HCT116 (cell line): Measurements from ENCODE around the gene GJA8. TPM values are rescaled to one million over a fixed set of nuclear protein-coding genes. Genes with fewer than 3 reads are reported as not detected.

Experiments
- ATAC-seq: fragments of 200-7000 bp; cut with Tn5 transposase; 2 replicates; pipeline ENCODE4 v1.9.1; 2020; ENCODE audit warnings: mild to moderate bottlenecking, moderate library complexity
- BruUV-seq: library from RNA; stranded (reverse); fragments of 400-500 nt; replicated peaks from 2 replicates; lab custom pipeline; 2021; lab: Mats Ljungman, UMichigan
- CTCF ChIA-PET: fragments of 300-600 bp; sonication (Branson Sonifier 250); formaldehyde crosslinking; loops from one replicate; lab custom pipeline; 2021; ENCODE audit warnings: antibody characterized with exemption; lab: Charles Lee
- POLR2A ChIA-PET: fragments of 300-600, 350-600 bp; sonication (Branson Sonifier 250); formaldehyde crosslinking; loops from one replicate; lab custom pipeline; 2021; ENCODE audit warnings: antibody characterized with exemption; lab: Charles Lee
- RAD21 ChIA-PET, 2 experiments: fragments of 300-600 bp; sonication (Branson Sonifier 250); formaldehyde crosslinking; loops; one replicate each; lab custom pipeline; 2023; ENCODE audit warnings: low total read pairs in 2 of 2; ENCODE audit not compliant: uncharacterized antibody in 2 of 2, unreplicated experiment in 2 of 2, low non-redundant PET in 1 of 2; lab: Charles Lee
- DNase-seq: peaks from one replicate; pipeline ENCODE4 v3.0.0-alpha.2; 2010; ENCODE audit warnings: low read depth, low spot score
- H2AFZ ChIP-seq: fragments of 200-600 bp; shearing (Covaris generic), sonication (generic); 2 replicates; pipeline ENCODE4 v1.6.1; 2017; ENCODE audit warnings: low read depth, mixed run types, mixed read lengths, antibody characterized with exemption, low read length; ENCODE audit not compliant: poor library complexity, severe bottlenecking
- H3K27ac ChIP-seq: 2 replicates; pipeline ENCODE4 v1.5.1; 2012; ENCODE audit warnings: low read depth, low read length
- H3K27me3 ChIP-seq: fragments of 200-600 bp; sonication (generic); 2 replicates; pipeline ENCODE4 v1.6.1; 2016; ENCODE audit warnings: mixed run types, low read length, mixed read lengths; ENCODE audit not compliant: insufficient read depth
- H3K36me3 ChIP-seq, 2 experiments: fragments of 200-500 bp in 1 of 2; fragments of 200-600 bp in 1 of 2; sonication (Bioruptor generic) in 1 of 2; sonication (generic) in 1 of 2; 2 replicates each; pipeline versions ENCODE4 v1.5.1 to v1.6.1; 2014 to 2016; ENCODE audit warnings: low read length in 2 of 2, inconsistent platforms in 1 of 2, mixed read lengths in 1 of 2, mixed run types in 1 of 2; ENCODE audit not compliant: insufficient read depth in 2 of 2, control insufficient read depth in 1 of 2
- H3K4me1 ChIP-seq, 2 experiments: fragments of 200-600 bp in 1 of 2; sonication (generic) in 1 of 2; 2 replicates each; pipeline versions ENCODE4 v1.5.1 to v1.6.1; 2012 to 2017; ENCODE audit warnings: low read length in 2 of 2, inconsistent platforms in 1 of 2, mild to moderate bottlenecking in 1 of 2, mixed read lengths in 1 of 2, mixed run types in 1 of 2, moderate library complexity in 1 of 2; ENCODE audit not compliant: insufficient read depth in 2 of 2, control insufficient read depth in 1 of 2
- H3K4me2 ChIP-seq: fragments of 200-600 bp; sonication (generic); 2 replicates; pipeline ENCODE4 v1.6.1; 2017; ENCODE audit warnings: mixed run types, low read length, mixed read lengths
- H3K4me3 ChIP-seq, 2 experiments: fragments of 200-600 bp in 1 of 2; sonication (generic) in 1 of 2; replicated peaks in 1 of 2; 2 replicates each; pipeline ENCODE4 v1.5.1; 2011 to 2016; ENCODE audit warnings: low read length in 2 of 2, control low read depth in 1 of 2, low read depth in 1 of 2, mild to moderate bottlenecking in 1 of 2, mixed read lengths in 1 of 2, mixed run types in 1 of 2
- H3K79me2 ChIP-seq: fragments of 200-600 bp; sonication (generic); 2 replicates; pipeline ENCODE4 v1.6.1; 2017; ENCODE audit warnings: mild to moderate bottlenecking, mixed run types, low read length, moderate library complexity, mixed read lengths; ENCODE audit not compliant: insufficient read depth
- H3K9ac ChIP-seq: fragments of 200-600 bp; sonication (generic); 2 replicates; pipeline ENCODE4 v1.6.1; 2016; ENCODE audit warnings: low read length, mixed read lengths
- H3K9me2 ChIP-seq: fragments of 200-600 bp; sonication (generic), shearing (Covaris generic); 2 replicates; pipeline ENCODE4 v1.6.1; 2017; ENCODE audit warnings: mixed run types, mild to moderate bottlenecking, moderate library complexity; ENCODE audit not compliant: insufficient read depth
- H3K9me3 ChIP-seq, 2 experiments: fragments of 200-500 bp in 1 of 2; fragments of 200-600 bp in 1 of 2; sonication (Bioruptor generic) in 1 of 2; sonication (generic) in 1 of 2; 2 replicates each; pipeline ENCODE4 v1.6.1; 2014 to 2017; ENCODE audit warnings: low read length in 2 of 2, mixed read lengths in 2 of 2, inconsistent platforms in 1 of 2, low read depth in 1 of 2, mild to moderate bottlenecking in 1 of 2, mixed run types in 1 of 2, moderate library complexity in 1 of 2; ENCODE audit not compliant: control insufficient read depth in 1 of 2, insufficient read depth in 1 of 2
- H4K20me1 ChIP-seq: fragments of 200-600 bp; sonication (generic), shearing (Covaris generic); 2 replicates; pipeline ENCODE4 v1.6.1; 2017; ENCODE audit warnings: mixed run types, mild to moderate bottlenecking, moderate library complexity; ENCODE audit not compliant: insufficient read depth
- CBX3 ChIP-seq: IDR thresholded peaks from 2 replicates; pipeline ENCODE4 v1.6.1; 2012; ENCODE audit warnings: low read depth
- CEBPB ChIP-seq: IDR thresholded peaks from 2 replicates; pipeline ENCODE4 v1.6.1; 2012; ENCODE audit warnings: low read depth
- CTCF ChIP-seq, 3 experiments: fragments of 200-600 bp in 1 of 3; sonication (generic) in 1 of 3; IDR thresholded peaks in 2 of 3; conservative IDR thresholded peaks in 1 of 3; 2 replicates each; pipeline ENCODE4 v1.5.1; 2012 to 2017; ENCODE audit warnings: low read depth in 2 of 3, low read length in 2 of 3, antibody characterized with exemption in 1 of 3, borderline replicate concordance in 1 of 3, control low read depth in 1 of 3, mild to moderate bottlenecking in 1 of 3, mixed read lengths in 1 of 3, mixed run types in 1 of 3, moderate library complexity in 1 of 3; ENCODE audit not compliant: insufficient read depth in 1 of 3
- EGR1 ChIP-seq: IDR thresholded peaks from 2 replicates; pipeline ENCODE4 v1.6.1; 2012; ENCODE audit warnings: low read depth
- EZH2 ChIP-seq: fragments of 200-600 bp; sonication (generic); IDR thresholded peaks from 2 replicates; pipeline ENCODE4 v1.6.1; 2017; ENCODE audit warnings: antibody characterized with exemption, mixed run types
- EZH2phosphoT487 ChIP-seq: fragments of 200-600 bp; IDR thresholded peaks from 2 replicates; pipeline ENCODE4 v1.6.1; 2018; ENCODE audit warnings: antibody characterized with exemption, borderline replicate concordance
- FOSL1 ChIP-seq: IDR thresholded peaks from 2 replicates; pipeline ENCODE4 v1.6.1; 2012; ENCODE audit warnings: low read depth
- JUND ChIP-seq: IDR thresholded peaks from 2 replicates; pipeline ENCODE4 v1.6.1; 2012
- MAX ChIP-seq: IDR thresholded peaks from 2 replicates; pipeline ENCODE4 v1.6.1; 2012
- POLR2A ChIP-seq: IDR thresholded peaks from 2 replicates; pipeline ENCODE4 v1.7.0; 2011; ENCODE audit warnings: borderline replicate concordance; ENCODE audit not compliant: insufficient read depth, insufficient read length; ENCODE audit errors: extremely low read depth
- POLR2AphosphoS5 ChIP-seq: IDR thresholded peaks from 2 replicates; pipeline ENCODE4 v1.6.1; 2011; ENCODE audit warnings: mild to moderate bottlenecking, low read depth, low read length, moderate library complexity
- RAD21 ChIP-seq: IDR thresholded peaks from 2 replicates; pipeline ENCODE4 v1.6.1; 2012; ENCODE audit warnings: low read depth, mild to moderate bottlenecking
- SIN3A ChIP-seq: IDR thresholded peaks from 2 replicates; pipeline ENCODE4 v1.6.1; 2012; ENCODE audit warnings: low read depth
- SRF ChIP-seq: IDR thresholded peaks from 2 replicates; pipeline ENCODE4 v1.6.1; 2012; ENCODE audit warnings: low read depth
- TCF7L2 ChIP-seq: IDR thresholded peaks from 2 replicates; pipeline ENCODE4 v1.7.0; 2011; ENCODE audit warnings: borderline replicate concordance, inconsistent platforms; ENCODE audit not compliant: insufficient read depth, insufficient read length; ENCODE audit errors: extremely low read depth
- YY1 ChIP-seq: IDR thresholded peaks from 2 replicates; pipeline ENCODE4 v1.6.1; 2011; ENCODE audit warnings: low read length, low read depth, moderate library complexity, mild to moderate bottlenecking; ENCODE audit not compliant: insufficient replicate concordance; ENCODE audit errors: extremely low read depth
- ZFX ChIP-seq: fragments of 450-650 bp; IDR thresholded peaks from 2 replicates; pipeline ENCODE4 v1.6.1; 2017
- intact Hi-C: fragments of 100-400 bp; cut with micrococcal nuclease; formaldehyde crosslinking; loops from 2 replicates; pipeline ENCODE4 v1.10.0; 2022
- total RNA-seq: library from RNA; stranded (reverse); gene quantifications from one replicate; pipeline ENCODE4 v1.2.1, GENCODE V29; 2021; ENCODE audit not compliant: unreplicated experiment

The GJA8 gene
- total RNA-seq, 1 experiment from 2014 or later, result not detected

GRCh38 chr1:147912553-147912952 lies 10.0 kb downstream of the GJA8 start:
- no peak for ATAC-seq
- Histone ChIP-seq H3K4me3 (no peak overlapping the region), H3K9me3 (no peaks in the 10 kb centered on the region), H3K4me2 (no peak overlapping the region), H3K36me3 (no peaks in the 10 kb centered on the region), H3K27ac (no peak overlapping the region), H3K79me2 (no peaks in the 10 kb centered on the region), H2AFZ (no peak overlapping the region), H4K20me1 (no peaks in the 10 kb centered on the region), H3K9me2 (no peaks in the 10 kb centered on the region), H3K9ac (no peak overlapping the region), H3K4me1 (no peaks in the 10 kb centered on the region), H3K27me3 (no peaks in the 10 kb centered on the region)
- ChIA-PET RAD21 (no interaction called here), CTCF (no interaction called here), POLR2A (no interaction called here)
- intact Hi-C loops, result no loop called here
- no peak for DNase-seq
- no TSS peak for BruUV-seq
- TF ChIP-seq JUND (no peak), MAX (no peak), POLR2AphosphoS5 (no peak), YY1 (no peak), SRF (no peak)

GRCh38 chr1:147913362-147913942 lies 10.9 kb downstream of the GJA8 start:
- POLR2A ChIA-PET, result no interaction called here
- TF ChIP-seq JUND (no peak), CEBPB (no peak), EZH2 (no peak), EZH2phosphoT487 (no peak), TCF7L2 (no peak), EGR1 (no peak), POLR2A (no peak), POLR2AphosphoS5 (no peak), SIN3A (no peak), CTCF (IDR thresholded peaks at IDR 0.05 in 2 of 3, conservative IDR thresholded peaks at IDR 0.05 in 1 of 3; ENCODE audit: borderline replicate concordance in 1 of 3, insufficient read depth in 1 of 3, low read depth in 2 of 3, low read length in 2 of 3) (no peak), RAD21 (no peak), YY1 (no peak), ZFX (no peak), CBX3 (no peak), FOSL1 (no peak), MAX (no peak)

More at GRCh38 chr1:147913362-147913942, 10.9 kb downstream of the GJA8 start:
- intact Hi-C loops, result no loop called here
- H3K79me2 ChIP-seq, result no peaks in the 10 kb centered on the region
- H2AFZ ChIP-seq, result no peak overlapping the region
- H3K4me3 ChIP-seq, result no peak overlapping the region
- H3K9me2 ChIP-seq, result no peaks in the 10 kb centered on the region
- no peaks in the 10 kb centered on the region for H3K27me3 ChIP-seq
- H3K9me3 ChIP-seq, result no peaks in the 10 kb centered on the region
- no peak for ATAC-seq
- no peaks in the 10 kb centered on the region for H3K4me1 ChIP-seq
- H3K36me3 ChIP-seq, result no peaks in the 10 kb centered on the region
- ChIA-PET RAD21 (no interaction called here), CTCF (no interaction called here)
- H3K9ac ChIP-seq, result no peak overlapping the region
- H4K20me1 ChIP-seq, result no peaks in the 10 kb centered on the region
- DNase-seq, result no peak
- BruUV-seq, result no TSS peak
- no peak overlapping the region for H3K27ac ChIP-seq
- H3K4me2 ChIP-seq, result no peak overlapping the region
